SK-N-MC (cell line): Measurements from ENCODE around the gene NKD2.

ENCODE experiments used
- DNase-seq: peaks from one replicate; pipeline ENCODE4 v3.0.0-alpha.2; 2011; ENCODE audit warnings: low read depth, low spot score
- H3K27ac ChIP-seq: fragments of 200-600 bp; sonication (generic); 2 replicates; pipeline ENCODE4 v1.5.1; 2016; ENCODE audit warnings: mixed run types
- H3K36me3 ChIP-seq: fragments of 200-600 bp; sonication (generic); 2 replicates; pipeline ENCODE4 v1.6.1; 2017; ENCODE audit warnings: antibody characterized with exemption, low read length, mixed read lengths; ENCODE audit not compliant: insufficient read depth
- H3K4me3 ChIP-seq: fragments of 200-600 bp; sonication (generic); 2 replicates; pipeline ENCODE4 v1.5.1; 2016
- H3K9ac ChIP-seq: fragments of 200-600 bp; sonication (generic); 2 replicates; pipeline ENCODE4 v1.8.0; 2017; ENCODE audit warnings: mixed run types, mixed read lengths; ENCODE audit not compliant: insufficient read length
- H3K9me3 ChIP-seq: fragments of 200-600 bp; sonication (generic); 2 replicates; pipeline ENCODE4 v1.6.1; 2017; ENCODE audit warnings: low read depth, mild to moderate bottlenecking, antibody characterized with exemption, low read length, moderate library complexity, mixed read lengths
- EZH2 ChIP-seq: fragments of 200-600 bp; sonication (generic); IDR thresholded peaks from one replicate; pipeline ENCODE4 v1.6.1; 2017; ENCODE audit warnings: antibody characterized with exemption
- FOXP2 ChIP-seq: optimal IDR thresholded peaks from 2 replicates; pipeline ENCODE3; 2011; ENCODE audit warnings: mild to moderate bottlenecking, moderate library complexity; ENCODE audit not compliant: insufficient read depth; ENCODE audit errors: extremely low read length, control extremely low read depth
- POLR2AphosphoS5 ChIP-seq: IDR thresholded peaks from 2 replicates; pipeline ENCODE4 v1.6.1; 2012; ENCODE audit warnings: mild to moderate bottlenecking, low read depth, low read length, borderline replicate concordance

The NKD2 gene

DNA sequence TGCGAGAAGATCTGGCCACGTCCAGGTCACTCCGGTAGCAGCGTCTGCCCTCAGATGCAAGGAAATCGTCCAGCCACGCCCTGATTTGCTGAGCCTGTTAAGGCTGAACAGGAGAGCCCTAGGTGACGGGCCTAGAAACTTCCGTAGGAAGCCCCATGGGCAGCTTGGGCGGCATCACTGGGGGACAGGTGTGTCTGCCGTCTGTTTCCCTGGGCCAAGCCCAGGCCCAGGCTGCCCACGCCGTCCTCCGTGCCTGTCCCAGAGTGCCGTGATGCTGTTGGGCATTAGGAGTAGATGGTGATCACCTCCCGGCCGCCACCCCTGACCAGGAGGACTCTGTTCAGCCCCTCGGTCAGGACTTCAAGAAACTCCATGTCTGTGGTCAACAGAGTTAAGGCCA, 43.5 kb downstream of the NKD2 start:
- Histone ChIP-seq H3K27ac (no peak overlapping the region), H3K36me3 (no peaks in the 10 kb centered on the region; the same call in 1 of the 2 replicates), H3K9me3 (no peaks in the 10 kb centered on the region), H3K9ac (no peak overlapping the region), H3K4me3 (no peak overlapping the region)
- no peak for TF ChIP-seq FOXP2
- TF ChIP-seq POLR2AphosphoS5 = no peak
- no peak for DNase-seq

DNA sequence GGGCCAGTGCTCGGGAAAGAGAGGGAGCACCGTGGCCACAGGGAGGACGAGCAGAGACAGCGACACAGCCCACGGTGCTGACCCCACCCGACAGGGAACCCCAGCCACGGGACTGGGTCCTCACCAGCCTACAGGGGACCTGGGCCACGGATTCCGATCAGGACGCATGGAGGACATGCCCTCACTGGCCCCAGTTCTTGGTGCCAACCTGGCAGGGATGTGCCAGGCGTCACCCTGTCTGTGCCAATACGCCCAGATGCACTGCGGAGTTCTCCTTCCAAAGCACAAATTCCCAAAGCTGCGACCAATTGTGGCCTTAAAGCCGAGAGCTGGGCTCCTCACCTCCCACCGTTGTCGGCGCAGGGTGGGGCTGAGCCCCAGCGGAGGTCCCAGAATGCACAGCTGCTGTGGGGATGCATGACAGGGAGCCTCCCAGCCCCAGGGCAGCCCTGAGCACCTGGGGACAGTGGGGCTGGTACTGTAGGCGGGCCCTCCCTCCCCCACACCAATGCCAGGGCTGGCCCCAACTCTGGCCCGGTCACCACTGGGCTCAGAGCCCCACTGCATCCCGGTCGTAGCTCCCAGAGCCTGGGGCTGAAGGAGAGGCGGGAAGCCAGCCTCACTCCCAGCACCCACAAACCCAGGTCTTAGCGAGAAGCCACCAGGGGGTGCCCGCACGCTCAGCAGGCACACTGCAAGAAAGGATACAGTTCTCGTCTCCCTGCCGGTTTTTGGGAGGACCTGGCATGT, 44.2 kb downstream of the NKD2 start:
- no peaks in the 10 kb centered on the region; the same call in 1 of the 2 replicates for H3K36me3 ChIP-seq
- no peaks in the 10 kb centered on the region for H3K9me3 ChIP-seq
- H3K27ac ChIP-seq = no peak overlapping the region
- no peak overlapping the region for H3K4me3 ChIP-seq
- TF ChIP-seq POLR2AphosphoS5 (no peak), FOXP2 (no peak), EZH2 (no peak)
- H3K9ac ChIP-seq = no peak overlapping the region
- DNase-seq = no peak

DNA sequence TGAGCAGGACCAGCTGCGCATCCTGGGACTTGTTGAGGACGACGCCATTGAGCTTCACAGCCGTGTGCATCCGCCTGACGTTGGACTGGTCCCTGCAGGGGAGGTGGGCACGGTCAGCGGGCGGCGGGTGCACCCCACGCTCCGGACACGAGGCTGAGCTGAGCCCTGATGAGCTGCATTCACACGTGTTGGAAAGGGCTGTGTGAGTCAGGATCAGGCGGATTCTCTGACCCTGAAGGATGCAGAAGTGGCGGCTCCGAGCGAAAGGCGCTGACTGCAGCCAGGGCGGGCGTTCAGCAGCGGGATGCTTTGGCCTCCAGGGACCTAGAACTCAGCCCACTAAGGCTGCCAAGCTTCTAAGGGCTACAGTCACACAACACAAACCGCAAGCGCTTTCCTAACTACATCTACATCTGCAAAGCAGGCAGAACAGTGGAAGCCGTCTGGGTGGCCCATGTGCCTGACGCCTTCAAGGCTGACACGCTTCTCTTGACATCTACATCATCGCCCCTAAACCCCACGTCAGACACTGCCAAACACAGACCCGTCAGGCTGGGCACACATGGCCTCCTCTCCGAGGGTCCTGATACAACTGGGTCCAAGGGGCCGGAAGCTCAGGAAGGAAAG, 44.9 kb downstream of the NKD2 start:
- no peak overlapping the region for H3K9ac ChIP-seq
- no peak for DNase-seq
- H3K36me3 ChIP-seq = no peaks in the 10 kb centered on the region; the same call in 1 of the 2 replicates
- no peaks in the 10 kb centered on the region for H3K9me3 ChIP-seq
- TF ChIP-seq POLR2AphosphoS5 (no peak), EZH2 (no peak), FOXP2 (no peak)
- no peak overlapping the region for H3K4me3 ChIP-seq
- H3K27ac ChIP-seq = no peak overlapping the region

DNA sequence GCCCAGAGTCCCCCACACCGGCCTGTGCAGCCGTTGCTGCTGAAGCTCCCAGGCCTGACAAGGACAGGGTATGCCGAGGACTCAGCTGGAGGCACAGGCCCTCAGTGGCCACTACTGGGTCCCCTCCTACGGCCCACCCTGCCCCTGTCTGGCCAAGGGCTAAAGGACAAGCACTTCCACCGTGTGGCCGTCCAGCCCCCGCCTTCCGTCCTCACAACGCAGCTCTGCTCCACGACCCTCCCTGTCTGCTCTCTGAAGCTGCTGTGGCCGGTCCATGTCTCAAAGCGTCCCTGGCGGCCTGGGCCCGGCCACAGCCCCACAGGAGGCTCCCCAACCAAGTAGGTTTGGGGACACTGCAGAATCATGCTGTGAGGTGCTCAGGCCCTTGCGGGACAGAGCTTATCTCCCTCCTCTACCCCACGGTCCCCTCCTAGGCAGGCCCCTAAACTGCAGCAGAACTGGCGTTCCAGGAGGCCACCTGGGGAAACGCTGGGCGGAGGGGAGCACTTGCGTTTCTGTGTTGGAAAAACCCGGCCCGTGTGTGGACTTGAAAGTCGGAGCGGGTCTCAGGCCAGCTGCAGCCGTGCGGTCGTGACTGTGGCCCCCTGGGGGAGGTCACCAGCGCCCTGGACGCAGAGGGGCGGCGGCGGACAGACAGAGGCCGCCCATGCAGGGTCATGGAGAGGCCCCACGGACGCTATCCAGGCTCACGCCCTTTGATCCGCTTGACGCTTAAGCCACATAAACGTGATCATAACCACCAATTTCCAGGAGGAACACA, 45.6 kb downstream of the NKD2 start:
- Histone ChIP-seq H3K9me3 (no peaks in the 10 kb centered on the region), H3K9ac (no peak overlapping the region), H3K4me3 (no peak overlapping the region), H3K36me3 (no peaks in the 10 kb centered on the region; the same call in 1 of the 2 replicates), H3K27ac (no peak overlapping the region)
- DNase-seq = no peak
- TF ChIP-seq FOXP2 (no peak), EZH2 (no peak), POLR2AphosphoS5 (no peak)

DNA sequence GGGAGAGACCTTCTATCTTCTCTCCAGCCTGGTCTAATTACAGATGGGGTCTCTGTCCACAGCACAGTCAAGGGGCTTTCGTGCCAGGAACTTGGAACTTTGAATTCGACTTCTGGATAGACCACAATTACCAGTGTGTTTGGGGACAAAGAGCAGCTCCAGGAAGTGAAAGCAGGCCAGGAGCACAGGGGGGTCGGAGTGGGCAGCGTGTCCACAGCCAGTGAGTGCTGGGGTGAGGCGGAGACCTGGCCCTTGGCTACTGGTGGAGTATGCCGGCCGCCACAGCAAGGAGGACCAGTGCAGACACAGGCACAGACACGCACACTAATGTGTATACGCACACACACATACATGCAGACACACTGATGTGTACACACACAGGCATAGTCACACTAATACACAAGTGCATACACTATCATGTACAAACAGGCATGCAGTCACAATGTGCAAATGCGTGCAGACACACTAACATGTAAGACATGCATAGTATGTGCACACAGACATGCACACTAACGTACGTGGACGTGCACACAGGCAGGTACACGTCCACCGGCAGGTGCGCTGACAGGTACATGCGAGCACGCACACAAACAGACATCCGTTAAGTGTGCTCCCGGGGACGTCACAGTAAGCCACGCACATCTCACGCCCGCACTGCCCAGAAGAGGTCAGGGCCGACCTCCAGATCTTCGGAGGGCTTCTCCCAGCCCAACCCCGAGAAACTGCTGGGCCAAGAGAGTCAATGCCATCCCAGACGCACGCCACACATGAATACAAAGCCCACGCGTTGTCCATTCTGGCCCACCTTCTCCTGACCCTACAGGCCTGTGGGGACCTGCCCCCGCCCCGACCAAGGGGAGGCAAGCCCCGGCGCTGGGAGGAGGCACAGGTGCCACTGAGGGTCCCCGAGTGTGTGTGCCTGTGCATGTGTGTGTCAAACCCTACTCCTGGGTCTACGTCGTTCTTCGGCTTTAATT, 46.5 kb downstream of the NKD2 start:
- no peak overlapping the region for H3K9ac ChIP-seq
- H3K27ac ChIP-seq = no peak overlapping the region
- H3K36me3 ChIP-seq = no peaks in the 10 kb centered on the region; the same call in 1 of the 2 replicates
- H3K4me3 ChIP-seq = no peak overlapping the region
- DNase-seq = no peak
- H3K9me3 ChIP-seq = no peaks in the 10 kb centered on the region
- TF ChIP-seq POLR2AphosphoS5 (no peak), EZH2 (no peak), FOXP2 (no peak)

DNA sequence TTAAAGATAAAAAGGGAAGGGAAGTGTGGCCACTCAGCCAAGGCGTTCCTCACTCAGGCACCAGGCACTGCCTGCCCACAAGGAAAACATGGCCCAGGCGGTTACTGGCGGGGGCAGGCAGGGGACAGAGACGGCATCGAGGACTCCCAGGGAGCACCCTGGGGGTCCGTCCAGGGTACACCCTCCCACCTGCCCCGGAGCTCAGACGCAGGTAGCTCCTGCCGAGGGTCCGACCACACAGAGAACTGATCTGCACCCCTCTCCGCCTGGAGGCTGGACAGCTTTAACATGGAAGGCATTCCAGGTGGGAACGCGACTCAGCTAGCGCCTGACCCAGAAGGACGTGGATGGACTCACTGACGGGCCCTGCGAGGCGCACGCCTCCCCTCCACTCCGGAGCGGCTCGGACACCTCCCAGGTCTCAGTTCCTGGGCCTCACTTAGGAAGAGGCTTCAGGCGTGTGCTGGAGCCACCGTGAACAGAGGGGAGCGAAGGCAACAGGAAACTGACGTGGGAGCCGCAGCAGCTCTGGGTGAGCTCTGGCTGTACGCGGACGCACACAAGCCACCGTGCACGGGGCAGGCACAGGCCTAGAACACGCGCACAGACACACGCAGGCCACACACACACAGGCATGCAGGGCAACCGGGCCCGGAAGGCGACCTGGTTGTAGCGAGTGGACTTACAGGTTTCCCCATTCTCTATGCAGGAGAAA, 47.5 kb downstream of the NKD2 start:
- no peak for DNase-seq
- no peak for TF ChIP-seq EZH2
- no peak for TF ChIP-seq FOXP2
- no peak for TF ChIP-seq POLR2AphosphoS5
- H3K27ac ChIP-seq = no peak overlapping the region
- H3K4me3 ChIP-seq = no peak overlapping the region
- H3K9ac ChIP-seq = no peak overlapping the region
- H3K36me3 ChIP-seq = no peaks in the 10 kb centered on the region; the same call in 1 of the 2 replicates
- no peaks in the 10 kb centered on the region for H3K9me3 ChIP-seq

DNA sequence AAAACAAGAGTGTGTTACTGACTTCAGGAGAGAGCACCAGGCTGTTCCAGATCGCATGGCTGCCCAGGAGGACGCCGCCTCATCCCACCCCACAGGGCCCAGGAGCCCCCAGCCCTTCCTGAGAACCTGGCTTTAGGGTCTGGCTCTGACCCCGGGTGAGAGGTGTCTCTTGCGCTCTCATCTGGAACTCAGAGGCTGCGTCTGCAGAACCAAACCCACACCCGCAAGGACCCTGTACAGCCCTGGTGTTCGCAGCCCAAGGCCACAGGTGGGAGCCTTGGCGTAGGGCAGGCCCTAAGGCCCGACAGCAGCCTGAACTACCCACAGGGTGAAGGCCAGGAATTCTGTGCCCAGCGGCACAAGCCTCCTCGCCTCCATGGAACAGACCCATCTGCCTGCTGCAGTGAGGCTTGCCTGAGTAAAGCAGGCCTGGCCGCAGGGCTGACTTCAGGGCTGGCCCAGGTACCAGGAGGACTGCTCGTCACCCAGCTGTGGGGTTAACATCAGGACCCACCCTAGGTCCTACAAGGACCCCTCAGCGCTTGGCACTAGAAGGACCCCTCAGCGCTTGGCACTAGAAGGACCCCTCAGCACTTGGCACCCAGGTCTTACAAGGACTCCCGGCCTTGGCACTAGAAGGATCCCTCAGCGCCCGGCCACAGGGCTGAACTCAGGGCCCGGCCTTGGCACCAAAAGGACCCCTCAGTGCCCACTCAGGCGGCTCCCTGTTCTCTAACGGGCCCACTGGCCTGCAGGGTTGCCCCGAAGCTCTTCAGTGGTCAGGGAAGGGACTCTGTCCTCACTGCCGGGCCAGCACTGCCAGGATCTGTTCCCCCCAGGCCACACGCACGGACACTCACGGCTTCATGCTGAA, 48.2 kb downstream of the NKD2 start:
- no peak overlapping the region for H3K9ac ChIP-seq
- H3K27ac ChIP-seq = no peak overlapping the region
- no peak for DNase-seq
- TF ChIP-seq POLR2AphosphoS5 (no peak), FOXP2 (no peak), EZH2 (no peak)
- H3K36me3 ChIP-seq = no peaks in the 10 kb centered on the region; the same call in 1 of the 2 replicates
- H3K4me3 ChIP-seq = no peak overlapping the region
- H3K9me3 ChIP-seq = no peaks in the 10 kb centered on the region
